IMR-90 (cell line): ENCODE results near the gene ZSCAN30. TPM values are rescaled to one million over a fixed set of nuclear protein-coding genes. Genes with fewer than 3 reads are reported as not detected.

Source experiments
- ATAC-seq: fragments of 200-7000 bp; cut with Tn5 transposase; 2 replicates; pipeline ENCODE4 v1.9.1; 2020; ENCODE audit warnings: low read depth, mild to moderate bottlenecking, moderate library complexity
- BruUV-seq: library from RNA; stranded (reverse); fragments of 400-500 nt; replicated peaks from 2 replicates; lab custom pipeline; 2021; lab: Mats Ljungman, UMichigan
- CTCF ChIA-PET: fragments of 300-600 bp; formaldehyde crosslinking; extraction: SDS; loops from one replicate; lab custom pipeline; 2021; ENCODE audit warnings: antibody characterized with exemption; lab: Yijun Ruan, JAX
- POLR2A ChIA-PET: fragments of 300-600 bp; sonication (Branson Sonifier 250); formaldehyde crosslinking; loops from one replicate; lab custom pipeline; 2022; ENCODE audit warnings: antibody characterized with exemption; ENCODE audit not compliant: unreplicated experiment; lab: Charles Lee
- DNase-seq: peaks from one replicate; pipeline ENCODE4 v3.0.0; 2013
- H2AFZ ChIP-seq: replicated peaks from 2 replicates; pipeline ENCODE3; 2013; ENCODE audit warnings: low read length, mild to moderate bottlenecking; ENCODE audit not compliant: poor library complexity
- H2AK5ac ChIP-seq: 2 replicates; pipeline ENCODE4 v1.6.1; 2013; ENCODE audit warnings: low read depth, low read length, inconsistent platforms
- H2AK9ac ChIP-seq: replicated peaks from 2 replicates; pipeline ENCODE3; 2013; ENCODE audit warnings: mild to moderate bottlenecking, low read depth, low read length, moderate library complexity; ENCODE audit not compliant: poor library complexity
- H2BK120ac ChIP-seq: 2 replicates; pipeline ENCODE4 v1.6.1; 2013; ENCODE audit warnings: low read depth, low read length, inconsistent platforms
- H2BK15ac ChIP-seq: 3 replicates; pipeline ENCODE4 v1.6.1; 2013; ENCODE audit warnings: low read depth, low read length, inconsistent platforms
- H2BK20ac ChIP-seq: 2 replicates; pipeline ENCODE4 v1.6.1; 2013; ENCODE audit warnings: low read depth, mild to moderate bottlenecking, inconsistent platforms, low read length, moderate library complexity
- H2BK5ac ChIP-seq: 2 replicates; pipeline ENCODE4 v1.6.1; 2013; ENCODE audit warnings: mild to moderate bottlenecking, low read depth, low read length, inconsistent platforms; ENCODE audit not compliant: poor library complexity, severe bottlenecking
- H3K14ac ChIP-seq: replicated peaks from 2 replicates; pipeline ENCODE4 v1.6.1; 2013; ENCODE audit warnings: low read depth, low read length, inconsistent platforms
- H3K18ac ChIP-seq: 2 replicates; pipeline ENCODE4 v1.6.1; 2013; ENCODE audit warnings: low read depth, low read length, control low read depth
- H3K23ac ChIP-seq: 2 replicates; pipeline ENCODE4 v1.6.1; 2013; ENCODE audit warnings: low read depth, low read length, inconsistent platforms
- H3K27ac ChIP-seq: 2 replicates; pipeline ENCODE4 v1.5.1; 2013; ENCODE audit warnings: mild to moderate bottlenecking, control low read depth, low read length; ENCODE audit not compliant: insufficient read depth
- H3K27me3 ChIP-seq: 2 replicates; pipeline ENCODE4 v1.6.1; 2013; ENCODE audit warnings: low read length; ENCODE audit not compliant: control insufficient read depth, insufficient read depth
- H3K36me3 ChIP-seq: 2 replicates; pipeline ENCODE4 v1.6.1; 2013; ENCODE audit warnings: low read length, mixed read lengths; ENCODE audit not compliant: control insufficient read depth, insufficient read depth
- H3K4ac ChIP-seq: 2 replicates; pipeline ENCODE4 v1.6.1; 2013; ENCODE audit warnings: low read depth, low read length, inconsistent platforms
- H3K4me1 ChIP-seq: 2 replicates; pipeline ENCODE4 v1.6.1; 2013; ENCODE audit warnings: low read length, mixed read lengths; ENCODE audit not compliant: control insufficient read depth, insufficient read depth
- H3K4me2 ChIP-seq: 2 replicates; pipeline ENCODE4 v1.6.1; 2013; ENCODE audit warnings: low read depth, mild to moderate bottlenecking, control low read depth, low read length, moderate library complexity
- H3K4me3 ChIP-seq: 2 replicates; pipeline ENCODE4 v1.5.1; 2013; ENCODE audit warnings: low read depth, mild to moderate bottlenecking, control low read depth, low read length, moderate library complexity; ENCODE audit not compliant: insufficient read depth
- H3K56ac ChIP-seq: 2 replicates; pipeline ENCODE4 v1.6.1; 2013; ENCODE audit warnings: low read length, inconsistent platforms; ENCODE audit not compliant: insufficient read depth; ENCODE audit errors: extremely low read depth
- H3K79me1 ChIP-seq, 2 experiments: 2 replicates each; pipeline ENCODE4 v1.6.1; 2013; ENCODE audit warnings: low read length in 2 of 2, inconsistent platforms in 1 of 2, low read depth in 1 of 2
- H3K9ac ChIP-seq: 2 replicates; pipeline ENCODE4 v1.6.1; 2013; ENCODE audit warnings: low read depth, low read length, control low read depth
- H3K9me1 ChIP-seq: 2 replicates; pipeline ENCODE4 v1.6.1; 2013; ENCODE audit warnings: low read length, inconsistent platforms; ENCODE audit not compliant: insufficient read depth
- H3K9me3 ChIP-seq: 2 replicates; pipeline ENCODE4 v1.6.1; 2013; ENCODE audit warnings: low read length; ENCODE audit not compliant: control insufficient read depth, insufficient read depth
- H4K20me1 ChIP-seq: 2 replicates; pipeline ENCODE4 v1.6.1; 2013; ENCODE audit warnings: low read length, inconsistent platforms; ENCODE audit not compliant: insufficient read depth
- H4K5ac ChIP-seq: 2 replicates; pipeline ENCODE4 v1.6.1; 2013; ENCODE audit warnings: mild to moderate bottlenecking, low read depth, low read length, control low read depth
- H4K8ac ChIP-seq, 2 experiments: 2 replicates each; pipeline ENCODE4 v1.6.1; 2013; ENCODE audit warnings: low read depth in 2 of 2, low read length in 2 of 2, control low read depth in 1 of 2, inconsistent platforms in 1 of 2
- H4K91ac ChIP-seq: 2 replicates; pipeline ENCODE4 v1.6.1; 2013; ENCODE audit warnings: low read depth, low read length, inconsistent platforms; ENCODE audit not compliant: insufficient read depth
- BHLHE40 ChIP-seq: fragments of 150-350 bp; IDR thresholded peaks from 2 replicates; pipeline ENCODE4 v1.6.1; 2016; ENCODE audit warnings: mild to moderate bottlenecking, low read depth, low read length
- CEBPB ChIP-seq: IDR thresholded peaks from 2 replicates; pipeline ENCODE4 v1.6.1; 2012; ENCODE audit warnings: low read depth, low read length, improper control_type of control experiment
- CHD1 ChIP-seq: IDR thresholded peaks from 2 replicates; pipeline ENCODE4 v1.6.1; 2012; ENCODE audit warnings: low read depth, low read length, improper control_type of control experiment
- FOS ChIP-seq: fragments of 150-350 bp; IDR thresholded peaks from 2 replicates; pipeline ENCODE4 v1.6.1; 2016; ENCODE audit warnings: low read depth, low read length
- MAFK ChIP-seq: IDR thresholded peaks from 2 replicates; pipeline ENCODE4 v1.6.1; 2012; ENCODE audit warnings: low read depth, low read length, improper control_type of control experiment
- MAZ ChIP-seq: IDR thresholded peaks from 2 replicates; pipeline ENCODE4 v1.6.1; 2012; ENCODE audit warnings: low read depth, mild to moderate bottlenecking, low read length, improper control_type of control experiment, moderate library complexity, borderline replicate concordance
- MXI1 ChIP-seq: IDR thresholded peaks from 2 replicates; pipeline ENCODE4 v1.6.1; 2012; ENCODE audit warnings: low read depth, mild to moderate bottlenecking, low read length, moderate library complexity, borderline replicate concordance
- NFE2L2 ChIP-seq: fragments of 150-350 bp; IDR thresholded peaks from 2 replicates; pipeline ENCODE4 v1.6.1; 2016; ENCODE audit warnings: low read depth, mild to moderate bottlenecking, low read length
- POLR2A ChIP-seq: IDR thresholded peaks from 2 replicates; pipeline ENCODE4 v1.6.1; 2012; ENCODE audit warnings: mild to moderate bottlenecking, low read depth, low read length
- RAD21 ChIP-seq: IDR thresholded peaks from 2 replicates; pipeline ENCODE4 v1.6.1; 2012; ENCODE audit warnings: low read length, improper control_type of control experiment
- RCOR1 ChIP-seq: IDR thresholded peaks from 2 replicates; pipeline ENCODE4 v1.6.1; 2012; ENCODE audit warnings: mild to moderate bottlenecking, low read length, improper control_type of control experiment; ENCODE audit not compliant: insufficient replicate concordance
- RFX5 ChIP-seq: IDR thresholded peaks from 2 replicates; pipeline ENCODE4 v1.8.0; 2012; ENCODE audit warnings: low read depth, mild to moderate bottlenecking, low read length, moderate library complexity
- SMC3 ChIP-seq: fragments of 150-350 bp; IDR thresholded peaks from 2 replicates; pipeline ENCODE4 v1.6.1; 2016; ENCODE audit warnings: low read depth, mild to moderate bottlenecking, antibody characterized with exemption, low read length, moderate library complexity
- WGBS, 2 experiments: methylation state at CpG; one replicate each; pipeline versions ENCODE4 v1.1.5 to v1.1.7; 2013; ENCODE audit warnings: missing lambda C conversion rate in 2 of 2; ENCODE audit not compliant: insufficient read length in 1 of 2; ENCODE audit errors: extremely low coverage in 2 of 2; 5-methylcytosine and 5-hydroxymethylcytosine counted together
- dilution Hi-C: fragments of 300-500 bp; cut with HindIII; formaldehyde crosslinking; loops from one replicate; pipeline ENCODE4 v1.14.3; 2018; ENCODE audit warnings: low sequenced_read_pairs; ENCODE audit not compliant: unreplicated experiment
- in situ Hi-C: fragments of 300-500 bp; cut with MboI; formaldehyde crosslinking; loops from 3 replicates; pipeline ENCODE4 v1.14.3; 2019; ENCODE audit warnings: low sequenced_read_pairs, inconsistent platforms, mixed read lengths
- intact Hi-C: fragments of 100-400 bp; cut with micrococcal nuclease; formaldehyde crosslinking; loops from 2 replicates; pipeline ENCODE4 v1.10.0; 2022
- polyA plus RNA-seq, 3 experiments: library from polyadenylated mRNA; depleted of rRNA; stranded (reverse); fragments of >200 nt; gene quantifications; 2 replicates each; pipeline ENCODE4 v1.2.3, GENCODE V29; 2012; ENCODE audit warnings: low replicate concordance in 1 of 3
- total RNA-seq: library from RNA; depleted of rRNA; stranded (reverse); fragments of >200 nt; gene quantifications from 2 replicates; pipeline ENCODE4 v1.2.3, GENCODE V29; 2012
- TF ChIP-seq, protein P1 (sequence below): fragments of 150-350 bp; IDR thresholded peaks from 2 replicates; pipeline ENCODE4 v1.6.1; 2017; ENCODE audit warnings: mild to moderate bottlenecking, antibody characterized with exemption, low read length, low read depth
- TF ChIP-seq, protein P2 (sequence below): fragments of 150-350 bp; IDR thresholded peaks from 2 replicates; pipeline ENCODE4 v1.6.1; 2016; ENCODE audit warnings: low read depth, mild to moderate bottlenecking, low read length, moderate library complexity, borderline replicate concordance
- TF ChIP-seq, protein P3 (sequence below): conservative IDR thresholded peaks from 2 replicates; pipeline ENCODE4 v1.5.1; 2012; ENCODE audit warnings: mild to moderate bottlenecking, low read depth, low read length, improper control_type of control experiment

The ZSCAN30 gene
- total and polyA plus RNA-seq, 2 of the 4 experiments (the other 2 are of a cell fraction) = 9.9 to 17.7 TPM

DNA sequence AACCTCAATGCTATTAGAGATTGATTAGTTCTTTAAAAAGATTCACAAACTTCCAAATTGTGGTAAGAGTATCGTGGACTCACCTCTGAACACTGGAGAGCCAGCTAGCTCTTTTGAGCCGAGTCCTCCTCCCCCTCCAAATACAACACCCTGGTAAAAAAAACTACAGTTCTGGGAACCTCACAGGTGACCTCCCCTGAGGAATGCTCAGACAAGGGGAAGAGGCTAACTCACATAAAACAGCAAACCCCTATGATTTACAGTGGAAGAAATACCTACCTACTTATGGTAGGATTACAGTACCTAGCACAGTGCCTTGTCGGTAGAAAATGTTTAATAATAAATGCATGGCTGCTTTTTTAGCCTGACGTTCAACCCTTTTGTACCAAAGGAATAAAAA, 45.8 kb upstream of the ZSCAN30 start:
- POLR2A ChIA-PET = no interaction called here
- DNase-seq = no peak
- Histone ChIP-seq H2BK5ac (no peak overlapping the region), H2AK9ac (no peak overlapping the region), H3K4me3 (no peak overlapping the region), H2AFZ (no peak overlapping the region), H3K27ac (no peak overlapping the region), H3K23ac (no peak overlapping the region), H3K9ac (no peak overlapping the region), H3K36me3 (peaks cover 47% of the 10 kb centered on the region), H4K5ac (no peak overlapping the region), H3K14ac (no peak overlapping the region), H3K56ac (no peak overlapping the region), H3K79me1 (peaks cover 26 to 43% of the 10 kb centered on the region in 2 experiments), H3K4me2 (no peak overlapping the region), H3K9me3 (no peaks in the 10 kb centered on the region), H4K8ac (no peak overlapping the region), H3K27me3 (no peaks in the 10 kb centered on the region), H3K9me1 (peaks cover 4% of the 10 kb centered on the region; the same call in 1 of the 2 replicates), H4K91ac (no peak overlapping the region), H2BK20ac (no peak overlapping the region), H3K4ac (no peak overlapping the region), H3K18ac (no peak overlapping the region), H3K4me1 (no peaks in the 10 kb centered on the region), H2BK15ac (no peak overlapping the region), H2BK120ac (no peak overlapping the region), H2AK5ac (no peak overlapping the region), H4K20me1 (peaks cover 29% of the 10 kb centered on the region)
- no peak for TF ChIP-seq CEBPB
- no peak for TF ChIP-seq MXI1
- TF ChIP-seq POLR2A = no peak
- no peak for TF ChIP-seq RFX5
- no peak for TF ChIP-seq CHD1
- TF ChIP-seq, protein P1, sequence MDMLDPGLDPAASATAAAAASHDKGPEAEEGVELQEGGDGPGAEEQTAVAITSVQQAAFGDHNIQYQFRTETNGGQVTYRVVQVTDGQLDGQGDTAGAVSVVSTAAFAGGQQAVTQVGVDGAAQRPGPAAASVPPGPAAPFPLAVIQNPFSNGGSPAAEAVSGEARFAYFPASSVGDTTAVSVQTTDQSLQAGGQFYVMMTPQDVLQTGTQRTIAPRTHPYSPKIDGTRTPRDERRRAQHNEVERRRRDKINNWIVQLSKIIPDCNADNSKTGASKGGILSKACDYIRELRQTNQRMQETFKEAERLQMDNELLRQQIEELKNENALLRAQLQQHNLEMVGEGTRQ = no peak
- TF ChIP-seq NFE2L2 = no peak
- TF ChIP-seq, protein P2, sequence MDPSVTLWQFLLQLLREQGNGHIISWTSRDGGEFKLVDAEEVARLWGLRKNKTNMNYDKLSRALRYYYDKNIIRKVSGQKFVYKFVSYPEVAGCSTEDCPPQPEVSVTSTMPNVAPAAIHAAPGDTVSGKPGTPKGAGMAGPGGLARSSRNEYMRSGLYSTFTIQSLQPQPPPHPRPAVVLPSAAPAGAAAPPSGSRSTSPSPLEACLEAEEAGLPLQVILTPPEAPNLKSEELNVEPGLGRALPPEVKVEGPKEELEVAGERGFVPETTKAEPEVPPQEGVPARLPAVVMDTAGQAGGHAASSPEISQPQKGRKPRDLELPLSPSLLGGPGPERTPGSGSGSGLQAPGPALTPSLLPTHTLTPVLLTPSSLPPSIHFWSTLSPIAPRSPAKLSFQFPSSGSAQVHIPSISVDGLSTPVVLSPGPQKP = no peak
- TF ChIP-seq SMC3 = no peak
- no peak for TF ChIP-seq RAD21
- TF ChIP-seq, protein P3, sequence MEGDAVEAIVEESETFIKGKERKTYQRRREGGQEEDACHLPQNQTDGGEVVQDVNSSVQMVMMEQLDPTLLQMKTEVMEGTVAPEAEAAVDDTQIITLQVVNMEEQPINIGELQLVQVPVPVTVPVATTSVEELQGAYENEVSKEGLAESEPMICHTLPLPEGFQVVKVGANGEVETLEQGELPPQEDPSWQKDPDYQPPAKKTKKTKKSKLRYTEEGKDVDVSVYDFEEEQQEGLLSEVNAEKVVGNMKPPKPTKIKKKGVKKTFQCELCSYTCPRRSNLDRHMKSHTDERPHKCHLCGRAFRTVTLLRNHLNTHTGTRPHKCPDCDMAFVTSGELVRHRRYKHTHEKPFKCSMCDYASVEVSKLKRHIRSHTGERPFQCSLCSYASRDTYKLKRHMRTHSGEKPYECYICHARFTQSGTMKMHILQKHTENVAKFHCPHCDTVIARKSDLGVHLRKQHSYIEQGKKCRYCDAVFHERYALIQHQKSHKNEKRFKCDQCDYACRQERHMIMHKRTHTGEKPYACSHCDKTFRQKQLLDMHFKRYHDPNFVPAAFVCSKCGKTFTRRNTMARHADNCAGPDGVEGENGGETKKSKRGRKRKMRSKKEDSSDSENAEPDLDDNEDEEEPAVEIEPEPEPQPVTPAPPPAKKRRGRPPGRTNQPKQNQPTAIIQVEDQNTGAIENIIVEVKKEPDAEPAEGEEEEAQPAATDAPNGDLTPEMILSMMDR = no peak
- TF ChIP-seq RCOR1 = no peak
- TF ChIP-seq MAZ = no peak
- no peak for TF ChIP-seq FOS
- TF ChIP-seq BHLHE40 = no peak
- no peak for TF ChIP-seq MAFK
- in situ Hi-C loops = no loop called here
- CTCF ChIA-PET = no interaction called here
- BruUV-seq = no TSS peak
- intact Hi-C loops = no loop called here
- no CpG with 5 or more reads among the region's 4 CpGs for whole genome bisulfite sequencing, 2 experiments
- ATAC-seq = no peak
- dilution Hi-C loops = no loop called here
